Cortex of kidney (tissue), 1 donor: ENCODE data around the gene CENPF.

Experiments
- DNase-seq: peaks from one replicate; lab custom pipeline; 2025; lab: John Stamatoyannopoulos, UW

Gene CENPF

DNA sequence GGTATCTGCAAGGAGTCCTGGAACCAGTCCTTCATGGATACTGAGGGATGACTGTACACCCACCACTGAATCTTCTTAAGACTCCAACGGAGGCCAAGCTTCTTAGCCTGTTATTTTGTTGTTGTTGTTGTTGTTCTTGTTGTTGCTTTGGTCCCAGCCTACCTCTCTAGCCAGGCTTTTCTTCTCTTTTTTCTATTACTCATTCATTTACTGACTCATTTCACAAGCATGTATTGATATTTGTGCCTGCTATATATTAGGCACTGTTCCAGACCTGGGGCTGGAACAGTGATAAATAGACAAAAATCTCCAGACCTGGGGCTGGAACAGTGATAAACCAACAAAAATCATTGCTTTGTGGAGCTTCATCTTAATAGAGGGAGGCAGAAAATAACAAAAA, 20.4 kb downstream of the CENPF start:
- DNase-seq = no peak

- DNase-seq = no peak
These were observed 29.1 kb downstream of the CENPF start for GRCh38 chr1:214632091-214632490.

GRCh38 chr1:214633686-214634085, 30.7 kb downstream of the CENPF start:
- no peak for DNase-seq

- DNase-seq = no peak
These were observed 31.3 kb downstream of the CENPF start for GRCh38 chr1:214634267-214634666.

- no peak for DNase-seq
These were observed 32.1 kb downstream of the CENPF start for GRCh38 chr1:214635086-214635485.

DNA sequence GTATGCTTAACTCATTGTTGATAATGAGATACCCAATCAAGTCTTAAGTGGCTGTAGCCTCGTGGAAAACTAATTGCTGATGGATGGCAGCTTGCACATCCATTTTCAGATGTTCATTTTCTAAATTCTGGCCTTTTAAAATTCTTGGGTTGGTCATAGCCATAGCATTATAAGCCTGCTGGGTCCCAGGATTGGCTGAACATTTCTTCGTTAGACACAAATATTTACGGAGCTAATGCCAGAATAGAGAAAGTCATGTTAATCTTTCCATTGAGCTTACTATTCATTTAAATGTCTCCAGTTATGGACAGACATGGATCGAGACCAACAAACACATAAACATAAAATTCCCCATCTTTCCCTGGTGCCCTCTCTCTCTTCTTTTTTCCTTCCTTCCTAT, 32.5 kb downstream of the CENPF start:
- no peak for DNase-seq

- DNase-seq = no peak
These were observed 33.4 kb downstream of the CENPF start for GRCh38 chr1:214636436-214636835.

DNA sequence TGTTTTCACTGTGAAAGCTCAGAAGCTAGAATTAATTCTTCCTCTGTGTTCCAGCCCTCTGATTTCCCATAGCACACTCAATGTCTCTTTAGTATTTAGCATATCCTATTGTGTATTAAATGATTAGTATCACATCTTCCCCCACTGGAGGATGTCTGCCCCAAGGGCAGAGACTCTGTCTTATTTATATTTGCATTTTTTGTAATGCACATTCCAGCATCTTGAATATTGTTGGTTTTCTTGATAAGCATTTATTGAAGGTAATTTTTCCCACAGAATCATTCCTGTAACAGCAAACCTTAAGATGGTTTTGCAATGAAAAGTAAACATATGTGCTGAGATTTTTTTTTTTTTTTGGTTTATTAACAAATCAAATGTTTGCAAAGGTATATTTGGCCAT, 34.1 kb downstream of the CENPF start:
- DNase-seq = no peak

DNA sequence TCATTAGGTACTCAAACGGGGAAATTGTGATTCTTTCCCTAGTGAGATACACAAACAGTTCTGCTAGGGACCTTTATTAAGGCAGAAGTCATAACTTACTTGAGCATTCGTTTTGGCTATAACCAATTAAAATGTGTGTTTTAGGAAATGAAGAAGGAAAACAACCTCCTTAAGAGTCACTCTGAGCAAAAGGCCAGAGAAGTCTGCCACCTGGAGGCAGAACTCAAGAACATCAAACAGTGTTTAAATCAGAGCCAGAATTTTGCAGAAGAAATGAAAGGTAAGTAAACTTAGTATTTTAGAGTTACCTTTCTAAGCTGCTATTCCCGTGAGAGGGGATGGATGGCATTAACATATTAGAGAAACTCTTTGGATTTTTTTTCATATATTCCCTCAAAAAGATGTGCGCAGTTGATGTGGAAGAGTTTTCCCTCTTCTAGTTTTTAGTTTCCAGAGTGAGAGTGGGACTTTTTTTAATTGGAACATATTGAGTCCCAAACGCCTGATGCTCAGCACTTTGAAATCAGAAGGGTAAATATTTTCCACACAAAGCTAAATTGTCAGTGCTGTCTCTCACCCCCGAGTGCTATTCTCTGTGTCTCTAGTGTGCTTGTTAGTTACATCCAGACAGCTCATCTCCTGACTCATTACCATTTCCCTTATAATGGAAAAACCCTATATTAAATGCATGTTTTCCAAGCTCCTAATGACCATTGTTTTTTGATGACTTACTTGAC, 34.9 kb downstream of the CENPF start:
- no peak for DNase-seq

DNA sequence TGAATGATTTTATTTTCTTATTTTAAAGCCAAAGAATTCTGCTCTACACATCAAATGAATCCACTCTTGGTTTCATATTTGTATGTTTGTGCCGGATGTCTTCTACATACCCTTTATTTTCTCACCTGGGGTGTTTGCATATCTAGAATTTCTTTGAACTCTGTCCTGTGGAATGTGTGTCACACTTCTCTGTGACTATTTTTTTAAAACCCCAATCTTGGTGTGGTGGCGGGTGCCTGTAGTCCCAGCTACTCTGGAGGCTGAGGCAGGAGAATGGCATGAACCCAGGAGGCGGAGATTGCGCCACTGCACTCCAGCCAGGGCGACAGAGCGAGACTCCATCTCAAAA, 35.4 kb downstream of the CENPF start:
- DNase-seq = no peak

DNA sequence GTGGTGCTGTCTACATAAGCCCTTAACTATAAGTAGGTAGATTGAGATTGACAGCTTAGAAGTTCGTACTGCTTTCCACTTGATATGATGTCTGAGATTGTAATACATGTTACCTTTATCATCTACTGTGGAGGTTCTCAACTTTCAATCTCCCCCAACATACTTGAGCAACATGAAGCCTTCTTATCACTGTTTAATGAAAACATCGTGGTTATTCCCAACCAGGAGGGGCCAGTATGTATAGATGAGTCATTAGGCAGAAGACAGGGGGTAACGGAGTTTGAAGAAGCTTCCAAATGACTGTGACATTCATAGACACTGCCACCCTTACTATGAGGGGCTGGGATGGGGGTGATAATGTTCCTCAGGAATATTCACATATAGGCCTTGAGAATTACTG, 36.0 kb downstream of the CENPF start:
- DNase-seq = no peak

DNA sequence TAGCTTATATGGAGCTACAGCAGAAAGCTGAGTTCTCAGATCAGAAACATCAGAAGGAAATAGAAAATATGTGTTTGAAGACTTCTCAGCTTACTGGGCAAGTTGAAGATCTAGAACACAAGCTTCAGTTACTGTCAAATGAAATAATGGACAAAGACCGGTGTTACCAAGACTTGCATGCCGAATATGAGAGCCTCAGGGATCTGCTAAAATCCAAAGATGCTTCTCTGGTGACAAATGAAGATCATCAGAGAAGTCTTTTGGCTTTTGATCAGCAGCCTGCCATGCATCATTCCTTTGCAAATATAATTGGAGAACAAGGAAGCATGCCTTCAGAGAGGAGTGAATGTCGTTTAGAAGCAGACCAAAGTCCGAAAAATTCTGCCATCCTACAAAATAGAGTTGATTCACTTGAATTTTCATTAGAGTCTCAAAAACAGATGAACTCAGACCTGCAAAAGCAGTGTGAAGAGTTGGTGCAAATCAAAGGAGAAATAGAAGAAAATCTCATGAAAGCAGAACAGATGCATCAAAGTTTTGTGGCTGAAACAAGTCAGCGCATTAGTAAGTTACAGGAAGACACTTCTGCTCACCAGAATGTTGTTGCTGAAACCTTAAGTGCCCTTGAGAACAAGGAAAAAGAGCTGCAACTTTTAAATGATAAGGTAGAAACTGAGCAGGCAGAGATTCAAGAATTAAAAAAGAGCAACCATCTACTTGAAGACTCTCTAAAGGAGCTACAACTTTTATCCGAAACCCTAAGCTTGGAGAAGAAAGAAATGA, 37.6 kb downstream of the CENPF start:
- no peak for DNase-seq

DNA sequence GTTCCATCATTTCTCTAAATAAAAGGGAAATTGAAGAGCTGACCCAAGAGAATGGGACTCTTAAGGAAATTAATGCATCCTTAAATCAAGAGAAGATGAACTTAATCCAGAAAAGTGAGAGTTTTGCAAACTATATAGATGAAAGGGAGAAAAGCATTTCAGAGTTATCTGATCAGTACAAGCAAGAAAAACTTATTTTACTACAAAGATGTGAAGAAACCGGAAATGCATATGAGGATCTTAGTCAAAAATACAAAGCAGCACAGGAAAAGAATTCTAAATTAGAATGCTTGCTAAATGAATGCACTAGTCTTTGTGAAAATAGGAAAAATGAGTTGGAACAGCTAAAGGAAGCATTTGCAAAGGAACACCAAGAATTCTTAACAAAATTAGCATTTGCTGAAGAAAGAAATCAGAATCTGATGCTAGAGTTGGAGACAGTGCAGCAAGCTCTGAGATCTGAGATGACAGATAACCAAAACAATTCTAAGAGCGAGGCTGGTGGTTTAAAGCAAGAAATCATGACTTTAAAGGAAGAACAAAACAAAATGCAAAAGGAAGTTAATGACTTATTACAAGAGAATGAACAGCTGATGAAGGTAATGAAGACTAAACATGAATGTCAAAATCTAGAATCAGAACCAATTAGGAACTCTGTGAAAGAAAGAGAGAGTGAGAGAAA, 38.4 kb downstream of the CENPF start:
- no peak for DNase-seq

DNA sequence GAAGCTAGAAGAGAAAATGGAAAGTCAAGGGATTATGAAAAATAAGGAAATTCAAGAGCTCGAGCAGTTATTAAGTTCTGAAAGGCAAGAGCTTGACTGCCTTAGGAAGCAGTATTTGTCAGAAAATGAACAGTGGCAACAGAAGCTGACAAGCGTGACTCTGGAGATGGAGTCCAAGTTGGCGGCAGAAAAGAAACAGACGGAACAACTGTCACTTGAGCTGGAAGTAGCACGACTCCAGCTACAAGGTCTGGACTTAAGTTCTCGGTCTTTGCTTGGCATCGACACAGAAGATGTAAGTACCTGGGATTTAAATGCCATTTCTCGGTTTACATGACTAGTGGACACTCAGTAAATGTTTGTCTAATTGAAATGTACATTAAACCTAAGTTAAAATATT, 40.0 kb downstream of the CENPF start:
- no peak for DNase-seq

- no peak for DNase-seq
These were observed 42.7 kb downstream of the CENPF start for GRCh38 chr1:214645712-214646111.

GRCh38 chr1:214648801-214649200, 45.8 kb downstream of the CENPF start:
- DNase-seq = no peak

DNA sequence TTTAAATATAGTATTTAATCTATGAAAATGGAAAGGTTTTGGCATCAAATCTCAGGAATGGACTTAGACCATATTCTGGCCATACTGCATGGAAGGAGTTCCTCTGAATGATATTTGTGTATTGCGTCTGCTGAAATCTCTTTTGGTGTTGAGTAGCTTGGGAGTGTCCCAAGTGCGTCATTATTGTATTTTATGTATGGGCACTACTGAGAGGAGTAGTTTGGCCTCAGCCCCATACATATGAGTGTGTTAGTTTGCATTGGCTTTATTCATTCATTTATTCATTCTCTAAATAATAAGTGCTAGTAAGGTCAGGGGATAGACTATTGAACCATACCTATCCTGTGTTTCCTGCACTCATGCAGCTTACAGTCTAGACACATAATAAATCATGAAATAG, 46.6 kb downstream of the CENPF start:
- no peak for DNase-seq

GRCh38 chr1:214650664-214651063, 47.7 kb downstream of the CENPF start:
- DNase-seq = no peak

DNA sequence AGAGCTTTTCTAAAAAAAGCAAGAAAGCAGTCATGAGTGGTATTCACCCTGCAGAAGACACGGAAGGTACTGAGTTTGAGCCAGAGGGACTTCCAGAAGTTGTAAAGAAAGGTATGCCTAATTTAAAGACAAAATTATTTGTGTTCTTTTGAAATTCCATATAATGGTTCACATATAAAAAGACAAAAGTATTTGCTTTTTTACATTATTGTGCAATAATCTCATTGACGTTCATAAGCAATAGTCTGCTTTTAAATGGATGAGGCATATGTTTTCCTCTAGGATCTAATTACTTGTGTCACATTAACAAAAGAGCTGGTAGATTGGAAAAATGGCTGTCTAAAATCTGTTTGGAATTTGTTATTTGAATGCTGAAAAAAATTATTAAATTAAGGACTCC, 54.3 kb downstream of the CENPF start:
- DNase-seq = no peak

GRCh38 chr1:214658175-214658574, 55.2 kb downstream of the CENPF start:
- no peak for DNase-seq

GRCh38 chr1:214658785-214659184, 55.8 kb downstream of the CENPF start:
- DNase-seq = no peak

DNA sequence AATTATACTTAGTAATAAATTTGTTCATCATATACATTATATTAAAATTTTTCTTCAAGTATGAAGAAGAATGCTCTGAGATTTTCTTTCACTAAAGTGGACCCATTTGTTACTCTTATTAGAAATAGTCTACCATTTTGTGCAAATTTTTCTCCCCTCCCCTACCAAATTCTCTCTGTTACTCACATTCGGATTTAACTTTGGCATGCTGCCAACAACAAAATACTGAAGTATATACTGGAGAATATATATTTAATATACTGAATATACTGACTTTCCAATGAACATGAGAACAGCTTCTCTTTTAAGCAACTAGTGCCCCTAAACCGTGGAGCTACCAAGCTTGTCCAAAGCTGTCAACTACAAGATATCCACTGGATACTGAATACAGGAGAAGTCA, 57.2 kb downstream of the CENPF start:
- no peak for DNase-seq

- no peak for DNase-seq
These were observed 57.9 kb downstream of the CENPF start for GRCh38 chr1:214660900-214661299.
